HEK293 (cell line): Measurements from ENCODE around the gene PLEKHA5.

Source experiments
- CTCF ChIA-PET: fragments of 350-600 bp; formaldehyde crosslinking; extraction: SDS; loops from one replicate; lab custom pipeline; 2021; ENCODE audit warnings: antibody characterized with exemption; lab: Yijun Ruan, JAX
- POLR2A ChIA-PET: fragments of 300-600 bp; formaldehyde crosslinking; extraction: SDS; loops from one replicate; lab custom pipeline; 2020; ENCODE audit warnings: antibody characterized with exemption, inconsistent platforms; lab: Yijun Ruan, JAX
- H3K27ac ChIP-seq: fragments of 200-500 bp; sonication (Bioruptor generic); 2 replicates; pipeline ENCODE4 v1.5.1; 2014; ENCODE audit warnings: low read depth, low read length, control low read depth, inconsistent platforms; ENCODE audit errors: extremely low read depth
- H3K36me3 ChIP-seq, 2 experiments: fragments of 200-500 bp in 1 of 2; sonication (Bioruptor generic) in 1 of 2; 1 replicate in 1 of 2; 2 replicates in 1 of 2; pipeline ENCODE4 v1.5.1; 2014 to 2017; ENCODE audit warnings: inconsistent platforms in 2 of 2, low read length in 2 of 2; ENCODE audit not compliant: control insufficient read depth in 2 of 2, insufficient read depth in 1 of 2
- H3K4me1 ChIP-seq: fragments of 200-500 bp; sonication (Bioruptor generic); 2 replicates; pipeline ENCODE4 v1.5.1; 2014; ENCODE audit warnings: mild to moderate bottlenecking, low read length, inconsistent platforms; ENCODE audit not compliant: control insufficient read depth, insufficient read depth
- H3K4me3 ChIP-seq: 2 replicates; pipeline ENCODE4 v1.5.1; 2011; ENCODE audit warnings: low read depth, mild to moderate bottlenecking, control low read depth, low read length, moderate library complexity
- H3K9me3 ChIP-seq: fragments of 200-500 bp; sonication (Bioruptor generic); 2 replicates; pipeline ENCODE4 v1.5.1; 2014; ENCODE audit warnings: low read depth, low read length, inconsistent platforms; ENCODE audit not compliant: control insufficient read depth, insufficient read depth
- BCL6B ChIP-seq: fragments of 450-650 bp; formaldehyde crosslinking; IDR thresholded peaks from 2 replicates; pipeline ENCODE4 v1.5.1; 2017; ENCODE audit warnings: missing biosample characterization, missing genetic modification characterization
- FEZF1 ChIP-seq: fragments of 450-650 bp; formaldehyde crosslinking; IDR thresholded peaks from 2 replicates; pipeline ENCODE4 v1.5.1; 2016; ENCODE audit warnings: missing biosample characterization, missing genetic modification characterization
- HIC1 ChIP-seq: fragments of 450-650 bp; formaldehyde crosslinking; IDR thresholded peaks from 2 replicates; pipeline ENCODE4 v1.5.1; 2016; ENCODE audit warnings: missing biosample characterization, missing genetic modification characterization
- OSR2 ChIP-seq: fragments of 450-650 bp; formaldehyde crosslinking; IDR thresholded peaks from 2 replicates; pipeline ENCODE4 v1.5.1; 2016; ENCODE audit warnings: missing biosample characterization, missing genetic modification characterization
- SETDB1 ChIP-seq: IDR thresholded peaks from one replicate; pipeline ENCODE4 v1.6.1; 2017; ENCODE audit warnings: mild to moderate bottlenecking, low read length, moderate library complexity, mixed read lengths; ENCODE audit not compliant: insufficient read length
- SP7 ChIP-seq: fragments of 450-650 bp; formaldehyde crosslinking; IDR thresholded peaks from 2 replicates; pipeline ENCODE4 v1.5.1; 2016; ENCODE audit warnings: missing biosample characterization, missing genetic modification characterization
- TRIM28 ChIP-seq: IDR thresholded peaks from 2 replicates; pipeline ENCODE4 v1.6.1; 2011; ENCODE audit warnings: low read length, control low read depth, borderline replicate concordance
- ZBTB48 ChIP-seq: fragments of 450-650 bp; formaldehyde crosslinking; IDR thresholded peaks from 2 replicates; pipeline ENCODE4 v1.5.1; 2016; ENCODE audit warnings: missing biosample characterization, missing genetic modification characterization
- ZBTB7A ChIP-seq: fragments of 450-650 bp; formaldehyde crosslinking; IDR thresholded peaks from 2 replicates; pipeline ENCODE4 v1.5.1; 2016; ENCODE audit warnings: low read depth, missing biosample characterization, missing genetic modification characterization
- ZBTB8A ChIP-seq: fragments of 450-650 bp; formaldehyde crosslinking; IDR thresholded peaks from 2 replicates; pipeline ENCODE4 v1.5.1; 2016; ENCODE audit warnings: missing biosample characterization, missing genetic modification characterization
- ZNF174 ChIP-seq: fragments of 450-650 bp; formaldehyde crosslinking; IDR thresholded peaks from 2 replicates; pipeline ENCODE4 v1.5.0; 2017; ENCODE audit warnings: missing biosample characterization, mild to moderate bottlenecking, missing genetic modification characterization
- ZNF221 ChIP-seq: fragments of 450-650 bp; formaldehyde crosslinking; IDR thresholded peaks from 2 replicates; pipeline ENCODE4 v1.5.1; 2017; ENCODE audit warnings: missing biosample characterization, missing genetic modification characterization, borderline replicate concordance
- ZNF23 ChIP-seq: fragments of 450-650 bp; formaldehyde crosslinking; IDR thresholded peaks from 2 replicates; pipeline ENCODE4 v1.5.1; 2016; ENCODE audit warnings: missing biosample characterization, missing genetic modification characterization, borderline replicate concordance
- ZNF248 ChIP-seq: fragments of 450-650 bp; formaldehyde crosslinking; IDR thresholded peaks from 2 replicates; pipeline ENCODE4 v1.5.1; 2017; ENCODE audit warnings: missing biosample characterization, missing genetic modification characterization
- ZNF302 ChIP-seq: fragments of 450-650 bp; formaldehyde crosslinking; IDR thresholded peaks from 2 replicates; pipeline ENCODE4 v1.5.1; 2016; ENCODE audit warnings: missing biosample characterization, missing genetic modification characterization, low read depth
- ZNF335 ChIP-seq: fragments of 450-650 bp; formaldehyde crosslinking; conservative IDR thresholded peaks from 2 replicates; pipeline ENCODE4 v1.5.1; 2016; ENCODE audit warnings: missing biosample characterization, missing genetic modification characterization
- ZNF350 ChIP-seq: fragments of 450-650 bp; formaldehyde crosslinking; IDR thresholded peaks from 2 replicates; pipeline ENCODE4 v1.5.0; 2017; ENCODE audit warnings: missing biosample characterization, mild to moderate bottlenecking, missing genetic modification characterization
- ZNF366 ChIP-seq: fragments of 450-650 bp; formaldehyde crosslinking; conservative IDR thresholded peaks from 2 replicates; pipeline ENCODE4 v1.5.1; 2016; ENCODE audit warnings: missing biosample characterization, missing genetic modification characterization
- ZNF426 ChIP-seq: fragments of 450-650 bp; formaldehyde crosslinking; IDR thresholded peaks from 2 replicates; pipeline ENCODE4 v1.5.1; 2017; ENCODE audit warnings: missing biosample characterization, missing genetic modification characterization, mild to moderate bottlenecking, inconsistent platforms, moderate library complexity
- ZNF529 ChIP-seq: fragments of 450-650 bp; formaldehyde crosslinking; IDR thresholded peaks from 2 replicates; pipeline ENCODE4 v1.5.1; 2017; ENCODE audit warnings: missing genetic modification characterization, missing biosample characterization; ENCODE audit not compliant: insufficient replicate concordance
- ZNF558 ChIP-seq: fragments of 450-650 bp; formaldehyde crosslinking; IDR thresholded peaks from 2 replicates; pipeline ENCODE4 v1.5.1; 2016; ENCODE audit warnings: missing biosample characterization, missing genetic modification characterization
- ZNF585B ChIP-seq: fragments of 450-650 bp; formaldehyde crosslinking; IDR thresholded peaks from 2 replicates; pipeline ENCODE4 v1.5.1; 2016; ENCODE audit warnings: missing biosample characterization, missing genetic modification characterization
- ZNF629 ChIP-seq: fragments of 450-650 bp; formaldehyde crosslinking; IDR thresholded peaks from 2 replicates; pipeline ENCODE4 v1.5.1; 2017; ENCODE audit warnings: missing biosample characterization, missing genetic modification characterization
- ZNF645 ChIP-seq: fragments of 450-650 bp; formaldehyde crosslinking; IDR thresholded peaks from 2 replicates; pipeline ENCODE4; 2016; ENCODE audit warnings: missing biosample characterization, missing genetic modification characterization
- ZNF747 ChIP-seq: fragments of 450-650 bp; formaldehyde crosslinking; IDR thresholded peaks from 2 replicates; pipeline ENCODE4 v1.5.1; 2016; ENCODE audit warnings: missing biosample characterization, missing genetic modification characterization

The PLEKHA5 gene

GRCh38 chr12:19263672-19264071 is 134.1 kb downstream of the PLEKHA5 start:
- CTCF ChIA-PET = no interaction called here

GRCh38 chr12:19273482-19274330 is 144.2 kb downstream of the PLEKHA5 start:
- CTCF ChIA-PET = interaction anchor here (1.0 to 1.1 kb wide), 2 partner anchors 15 kb away, joined by 3 to 6 read pairs; no protein-coding TSS in a partner anchor
- H3K4me1 ChIP-seq = peaks cover 10% of the 10 kb centered on the region
- peak; percentile 50; the same call in 1 of the 2 replicates for TF ChIP-seq ZBTB48 (tag by site-specific recombination)
- TF ChIP-seq ZBTB7A = no peak
- no peak for TF ChIP-seq ZNF248 (tag by site-specific recombination)
- TF ChIP-seq SP7 (tag by site-specific recombination) = peak; percentile 98
- 0 out of 2 replicates have a peak, but pooled peaks have one; percentile 8 for TF ChIP-seq OSR2 (tag by site-specific recombination)
- TF ChIP-seq FEZF1 (tag by site-specific recombination) = peak; percentile 67
- TF ChIP-seq HIC1 (tag by site-specific recombination) = peak; percentile 48; the same call in 1 of the 2 replicates
- no peak for TF ChIP-seq ZNF747 (tag by site-specific recombination)
- peak; percentile 30 for TF ChIP-seq SETDB1
- TF ChIP-seq ZNF629 = 0 out of 2 replicates have a peak, but pooled peaks have one; percentile 21
- 0 out of 2 replicates have a peak, but pooled peaks have one; percentile 16 for TF ChIP-seq ZNF366 (tag by site-specific recombination)
- TF ChIP-seq TRIM28 = peak; percentile 94
- TF ChIP-seq ZNF558 (tag by site-specific recombination) = no peak
- TF ChIP-seq ZNF645 (tag by site-specific recombination) = no peak
- TF ChIP-seq ZNF174 (tag by site-specific recombination) = no peak
- no peak for TF ChIP-seq ZNF335
- TF ChIP-seq ZNF350 (tag by site-specific recombination) = no peak
- no peak for TF ChIP-seq ZNF221 (tag by site-specific recombination)
- no peak for TF ChIP-seq ZNF302 (tag by site-specific recombination)
- no peak for TF ChIP-seq ZNF585B (tag by site-specific recombination)
- no peak for TF ChIP-seq ZNF426 (tag by site-specific recombination)
- no peak for TF ChIP-seq ZNF529
- TF ChIP-seq ZBTB8A (tag by site-specific recombination) = no peak
- TF ChIP-seq, all 188 proteins: peak for 9
- POLR2A ChIA-PET = interaction anchor here (0.9 to 1.3 kb wide), 2 partner anchors 30 to 69 kb away, joined by 3 read pairs; no protein-coding TSS in a partner anchor
- Histone ChIP-seq H3K4me3 (no peak overlapping the region), H3K36me3 (peaks cover 4 to 14% of the 10 kb centered on the region in 2 experiments), H3K9me3 (no peaks in the 10 kb centered on the region), H3K27ac (peak overlapping the region; percentile 31; the same call in 1 of the 2 replicates)

More at GRCh38 chr12:19263672-19264071, 134.1 kb downstream of the PLEKHA5 start:
- Histone ChIP-seq H3K27ac (no peak overlapping the region), H3K4me3 (no peak overlapping the region), H3K9me3 (no peaks in the 10 kb centered on the region), H3K36me3 (peaks cover 0 to 4% of the 10 kb centered on the region in 2 experiments; a peak in 2 of 3 replicates), H3K4me1 (no peaks in the 10 kb centered on the region)
- TF ChIP-seq ZNF23 (tag by site-specific recombination) = no peak
- TF ChIP-seq BCL6B (tag by site-specific recombination) = no peak
- POLR2A ChIA-PET = no interaction called here
